Stimulated activated CD4-positive, alpha-beta T cell treated with anti-CD3 and anti-CD28 coated beads, Interleukin-1b, Interleukin-23, amount 100 ng/mL, for 24 hours (primary cell): ENCODE results near the gene PLCE1.
"Not testable (repeated sequence)": the region's sequence is repeated elsewhere in the genome, so short reads cannot be mapped to it uniquely, and the experiment has no call there.

Source experiments
- DNase-seq, 4 experiments: peaks; one replicate each; pipeline ENCODE4 v3.0.0-alpha.2; 2020; ENCODE audit warnings: low read depth in 4 of 4, low spot score in 1 of 4

The PLCE1 gene

GRCh38 chr10:93993782-93994437 is at the start of gene PLCE1:
Gene PLCE1 (plus strand): TSS chr10:93993931. CDS start chr10:94031047, 37,116 bp downstream.
- no peak for DNase-seq

- no peak for DNase-seq
Observed at GRCh38 chr10:93945819-93946218, 47.9 kb upstream of the PLCE1 start.

- DNase-seq, result no peak
Observed at GRCh38 chr10:93947055-93947454, 46.7 kb upstream of the PLCE1 start.

GRCh38 chr10:93947524-93947923 is 46.2 kb upstream of the PLCE1 start:
- no peak for DNase-seq

GRCh38 chr10:93951905-93952304 is 41.8 kb upstream of the PLCE1 start:
- DNase-seq, result no peak

GRCh38 chr10:93954299-93954698 is 39.4 kb upstream of the PLCE1 start:
- no peak for DNase-seq

GRCh38 chr10:93954726-93955363 is 38.9 kb upstream of the PLCE1 start:
- no peak for DNase-seq

- DNase-seq, result no peak
Observed at GRCh38 chr10:93958834-93959233, 34.9 kb upstream of the PLCE1 start.

GRCh38 chr10:93960988-93961387 is 32.7 kb upstream of the PLCE1 start:
- not testable (repeated sequence) for DNase-seq

GRCh38 chr10:93962973-93963372 is 30.8 kb upstream of the PLCE1 start:
- DNase-seq, result no peak

GRCh38 chr10:93963434-93963833 is 30.3 kb upstream of the PLCE1 start:
- no peak for DNase-seq

- no peak for DNase-seq
Observed at GRCh38 chr10:93965911-93966310, 27.8 kb upstream of the PLCE1 start.

- DNase-seq, result no peak
Observed at GRCh38 chr10:93967756-93968155, 26.0 kb upstream of the PLCE1 start.

GRCh38 chr10:93968540-93968945 is 25.2 kb upstream of the PLCE1 start:
- no peak for DNase-seq

- not testable (repeated sequence) for DNase-seq
Observed at GRCh38 chr10:93970433-93971010, 23.2 kb upstream of the PLCE1 start.

GRCh38 chr10:93973748-93974445 is 19.8 kb upstream of the PLCE1 start:
- no peak for DNase-seq

GRCh38 chr10:93977442-93977841 is 16.3 kb upstream of the PLCE1 start:
- DNase-seq, result no peak

- DNase-seq, result no peak
Observed at GRCh38 chr10:93980486-93980885, 13.2 kb upstream of the PLCE1 start.

GRCh38 chr10:93991114-93991513 is 2.6 kb upstream of the PLCE1 start:
- DNase-seq, result no peak

- no peak for DNase-seq
Observed at GRCh38 chr10:93991596-93992284, 2.0 kb upstream of the PLCE1 start.

GRCh38 chr10:93992400-93993030 is 1.2 kb upstream of the PLCE1 start:
- DNase-seq, result no peak
